GM06990 (cell line): ENCODE results near the gene KRTAP4-3.
"Not testable (repeated sequence)": the region's sequence is repeated elsewhere in the genome, so short reads cannot be mapped to it uniquely, and the experiment has no call there.

Source experiments
- DNase-seq: peaks from one replicate; pipeline ENCODE4 v3.0.0-alpha.2; 2011; ENCODE audit not compliant: insufficient read length; ENCODE audit errors: extremely low read depth
- H3K27me3 ChIP-seq: replicated peaks from 2 replicates; pipeline ENCODE4 v1.6.0; 2011; ENCODE audit warnings: low read length; ENCODE audit not compliant: control insufficient read depth, insufficient read depth
- H3K36me3 ChIP-seq: 2 replicates; pipeline ENCODE4 v1.5.1; 2011; ENCODE audit warnings: low read length; ENCODE audit not compliant: control insufficient read depth, insufficient read depth
- H3K4me3 ChIP-seq: replicated peaks from 2 replicates; pipeline ENCODE4 v1.5.1; 2011; ENCODE audit warnings: low read depth, mild to moderate bottlenecking, control low read depth, low read length
- TF ChIP-seq, protein P1 (sequence below): IDR thresholded peaks from 2 replicates; pipeline ENCODE4 v1.5.1; 2011; ENCODE audit warnings: low read length, control low read depth, mild to moderate bottlenecking, inconsistent platforms; ENCODE audit not compliant: insufficient read depth, poor library complexity, severe bottlenecking

Gene KRTAP4-3

DNA sequence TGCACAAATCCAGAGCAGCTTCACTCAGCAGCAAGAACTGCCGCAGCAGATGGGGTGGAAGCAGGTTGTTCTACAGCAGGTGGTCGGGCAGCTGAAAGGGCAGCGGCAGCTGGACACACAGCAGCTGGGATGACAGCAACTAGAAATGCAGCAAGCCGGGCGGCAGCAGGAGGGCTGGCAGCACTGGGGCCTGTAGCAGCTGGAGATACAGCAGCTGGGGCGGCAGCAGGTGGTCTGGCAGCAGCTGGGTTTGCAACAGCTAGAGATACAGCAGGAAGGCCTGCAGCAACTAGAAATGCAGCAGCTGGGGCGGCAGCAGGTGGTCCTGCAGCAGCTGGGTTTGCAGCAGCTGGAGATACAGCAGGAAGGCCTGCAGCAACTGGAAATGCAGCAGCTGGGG lies 460 bp downstream of the KRTAP4-3 start:
- H3K4me3 ChIP-seq: no peak overlapping the region
- TF ChIP-seq, protein P1, sequence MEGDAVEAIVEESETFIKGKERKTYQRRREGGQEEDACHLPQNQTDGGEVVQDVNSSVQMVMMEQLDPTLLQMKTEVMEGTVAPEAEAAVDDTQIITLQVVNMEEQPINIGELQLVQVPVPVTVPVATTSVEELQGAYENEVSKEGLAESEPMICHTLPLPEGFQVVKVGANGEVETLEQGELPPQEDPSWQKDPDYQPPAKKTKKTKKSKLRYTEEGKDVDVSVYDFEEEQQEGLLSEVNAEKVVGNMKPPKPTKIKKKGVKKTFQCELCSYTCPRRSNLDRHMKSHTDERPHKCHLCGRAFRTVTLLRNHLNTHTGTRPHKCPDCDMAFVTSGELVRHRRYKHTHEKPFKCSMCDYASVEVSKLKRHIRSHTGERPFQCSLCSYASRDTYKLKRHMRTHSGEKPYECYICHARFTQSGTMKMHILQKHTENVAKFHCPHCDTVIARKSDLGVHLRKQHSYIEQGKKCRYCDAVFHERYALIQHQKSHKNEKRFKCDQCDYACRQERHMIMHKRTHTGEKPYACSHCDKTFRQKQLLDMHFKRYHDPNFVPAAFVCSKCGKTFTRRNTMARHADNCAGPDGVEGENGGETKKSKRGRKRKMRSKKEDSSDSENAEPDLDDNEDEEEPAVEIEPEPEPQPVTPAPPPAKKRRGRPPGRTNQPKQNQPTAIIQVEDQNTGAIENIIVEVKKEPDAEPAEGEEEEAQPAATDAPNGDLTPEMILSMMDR: no peak
- H3K36me3 ChIP-seq: no peaks in the 10 kb centered on the region
- DNase-seq: no peak
- no peaks in the 10 kb centered on the region; the same call in 1 of the 2 replicates for H3K27me3 ChIP-seq

DNA sequence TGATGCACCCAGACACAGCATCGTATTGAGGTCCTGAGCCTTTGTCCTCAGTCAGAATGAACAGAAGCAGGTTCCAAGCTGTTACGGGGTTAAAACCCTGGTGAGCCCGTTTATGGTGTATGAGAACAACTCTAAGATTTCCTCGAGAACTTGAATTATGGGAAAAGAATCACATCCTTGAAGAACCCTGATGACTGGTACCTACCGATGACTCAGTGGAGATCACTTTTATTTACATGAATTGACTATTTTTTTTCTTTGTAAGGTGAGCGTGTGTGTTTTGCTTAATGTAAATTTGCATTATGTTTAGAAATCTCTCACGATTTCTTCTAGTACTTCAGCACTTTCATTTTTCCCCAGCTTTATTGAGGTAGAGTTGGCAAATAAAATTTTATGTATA lies 4.2 kb downstream of the KRTAP4-3 start:
- TF ChIP-seq, protein P1: no peak
- no peaks in the 10 kb centered on the region for H3K27me3 ChIP-seq
- no peak overlapping the region for H3K4me3 ChIP-seq
- no peak for DNase-seq
- no peaks in the 10 kb centered on the region for H3K36me3 ChIP-seq

DNA sequence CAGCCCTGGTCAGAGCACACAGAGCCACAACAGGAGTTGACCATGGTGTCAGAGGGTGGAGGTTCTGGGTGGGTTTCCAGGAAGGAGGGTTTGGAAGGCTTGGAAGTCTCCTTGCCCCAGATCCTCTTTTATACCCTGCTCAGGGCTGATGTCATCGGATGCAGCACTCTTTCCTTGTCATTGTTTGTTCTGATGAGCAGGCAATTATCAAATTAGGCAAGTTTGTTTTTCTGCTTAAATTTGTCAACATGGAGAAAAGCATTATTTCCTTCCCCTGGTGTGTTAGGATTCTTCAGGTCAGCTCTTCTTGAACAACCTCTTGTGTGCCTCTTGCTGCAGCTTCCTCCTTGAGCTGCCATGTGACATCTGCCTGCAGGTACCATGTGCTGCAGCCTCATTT lies 7.4 kb downstream of the KRTAP4-3 start, which contains the start of gene KRTAP4-4:
KRTAP4-4 (minus strand) TSS at position 101 of the 400 bp plus-strand sequence; CDS start at position 44, 57 bp downstream.
- TF ChIP-seq, protein P1: no peak
- H3K36me3 ChIP-seq: no peaks in the 10 kb centered on the region
- DNase-seq: no peak
- H3K27me3 ChIP-seq: no peaks in the 10 kb centered on the region
- H3K4me3 ChIP-seq: no peak within 1 kb of the TSS

- H3K27me3 ChIP-seq, DNase-seq, H3K36me3 ChIP-seq, H3K4me3 ChIP-seq: not testable (repeated sequence)
Measured at GRCh38 chr17:41160190-41160589, 7.8 kb downstream of the KRTAP4-3 start.

DNA sequence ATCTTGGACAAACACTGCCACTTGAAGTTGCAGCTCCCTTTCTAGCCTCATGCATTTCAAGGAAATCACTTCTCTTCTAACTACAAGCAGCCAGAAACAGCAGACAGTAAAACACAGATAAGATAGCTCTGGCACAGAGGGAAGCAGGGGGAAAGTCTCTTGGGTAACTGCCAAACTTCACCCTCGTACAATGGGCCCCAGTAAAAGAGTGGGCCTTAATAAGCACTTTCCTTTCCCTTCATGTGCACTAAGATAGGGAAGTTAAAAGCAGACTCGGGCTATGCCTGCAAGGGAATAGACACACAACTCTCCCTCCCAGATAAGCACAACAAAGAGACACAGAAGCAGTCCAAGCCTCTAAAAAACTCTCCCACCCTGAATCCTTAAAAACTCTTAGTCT lies 14.2 kb downstream of the KRTAP4-3 start:
- H3K4me3 ChIP-seq: no peak overlapping the region
- H3K36me3 ChIP-seq: no peaks in the 10 kb centered on the region
- TF ChIP-seq, protein P1: no peak
- no peaks in the 10 kb centered on the region for H3K27me3 ChIP-seq
- DNase-seq: no peak

- H3K36me3 ChIP-seq: no peaks in the 10 kb centered on the region
- H3K4me3 ChIP-seq: no peak overlapping the region
- no peaks in the 10 kb centered on the region for H3K27me3 ChIP-seq
- TF ChIP-seq, protein P1: no peak
- no peak for DNase-seq
Measured at GRCh38 chr17:41151525-41151924, 16.5 kb downstream of the KRTAP4-3 start.
